PC-3 (cell line): ENCODE results near the gene SLC39A12.

Experiments used
- CTCF ChIP-seq: fragments of 300-600 bp; sonication (generic); conservative IDR thresholded peaks from 2 replicates; pipeline ENCODE4 v1.5.1; 2017; ENCODE audit warnings: antibody characterized with exemption, low read depth, mild to moderate bottlenecking, low read length
- EZH2 ChIP-seq: fragments of 300-600 bp; sonication (generic); IDR thresholded peaks from one replicate; pipeline ENCODE4 v1.6.1; 2017; ENCODE audit warnings: antibody characterized with exemption, mild to moderate bottlenecking, low read length; ENCODE audit not compliant: unreplicated experiment

- no peak for TF ChIP-seq CTCF
- TF ChIP-seq EZH2 = no peak
Measured at GRCh38 chr10:17954861-17955260, 3.1 kb downstream of the SLC39A12 start.
